Nephron (organoid): Measurements from ENCODE around the gene KAT2B.

Source experiments
- H3K27ac Mint-ChIP-seq, 3 experiments: 2 replicates each; pipeline ENCODE4 v1.8.0; 2020; ENCODE audit warnings: mixed read lengths in 3 of 3, mild to moderate bottlenecking in 2 of 3, moderate library complexity in 1 of 3
- H3K27me3 Mint-ChIP-seq: 2 replicates; pipeline ENCODE4 v1.8.0; 2021; ENCODE audit warnings: low read depth, mild to moderate bottlenecking, moderate library complexity, mixed read lengths
- H3K36me3 Mint-ChIP-seq: 2 replicates; pipeline ENCODE4 v1.8.0; 2020; ENCODE audit warnings: low read depth, mixed read lengths
- H3K4me1 Mint-ChIP-seq: 2 replicates; pipeline ENCODE4 v1.8.0; 2020; ENCODE audit warnings: mixed read lengths
- H3K4me3 Mint-ChIP-seq, 3 experiments: 2 replicates each; pipeline ENCODE4 v1.8.0; 2020; ENCODE audit warnings: mild to moderate bottlenecking in 3 of 3, mixed read lengths in 3 of 3, moderate library complexity in 2 of 3
- H3K9me3 Mint-ChIP-seq: 2 replicates; pipeline ENCODE4 v1.8.0; 2020; ENCODE audit warnings: mixed read lengths
- TF ChIP-seq, protein P1 (sequence below), 3 experiments: fragments of 200-600 bp; sonication (generic); IDR thresholded peaks; one replicate each; pipeline ENCODE4 v1.5.0; 2021; ENCODE audit warnings: antibody characterized with exemption in 3 of 3; ENCODE audit not compliant: unreplicated experiment in 3 of 3

The KAT2B gene

DNA sequence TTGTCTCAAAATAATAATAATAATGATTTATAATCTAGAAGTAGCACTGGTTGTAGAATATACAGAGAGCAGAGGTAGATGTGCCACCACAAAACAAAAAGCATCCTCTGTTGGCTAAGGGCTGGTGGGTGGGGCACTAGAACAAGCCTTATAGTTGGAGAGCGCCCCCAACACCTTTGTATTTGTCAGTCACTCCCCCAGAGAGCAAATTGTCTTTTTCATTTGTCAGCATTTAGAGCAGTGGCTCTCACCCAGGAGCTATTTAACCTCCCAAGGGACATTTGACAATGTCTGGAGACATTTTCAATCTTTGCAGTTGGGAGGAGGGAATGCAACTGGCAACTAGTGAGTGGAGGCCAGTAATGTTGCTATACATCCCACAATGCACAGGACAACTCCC, 6.3 kb downstream of the KAT2B start:
- Mint-ChIP-seq H3K4me3 (no peak overlapping the region), H3K9me3 (no peaks in the 10 kb centered on the region), H3K36me3 (no peaks in the 10 kb centered on the region), H3K27ac (no peak overlapping the region), H3K27me3 (no peaks in the 10 kb centered on the region), H3K4me1 (peaks cover 30% of the 10 kb centered on the region)
- TF ChIP-seq, protein P1, sequence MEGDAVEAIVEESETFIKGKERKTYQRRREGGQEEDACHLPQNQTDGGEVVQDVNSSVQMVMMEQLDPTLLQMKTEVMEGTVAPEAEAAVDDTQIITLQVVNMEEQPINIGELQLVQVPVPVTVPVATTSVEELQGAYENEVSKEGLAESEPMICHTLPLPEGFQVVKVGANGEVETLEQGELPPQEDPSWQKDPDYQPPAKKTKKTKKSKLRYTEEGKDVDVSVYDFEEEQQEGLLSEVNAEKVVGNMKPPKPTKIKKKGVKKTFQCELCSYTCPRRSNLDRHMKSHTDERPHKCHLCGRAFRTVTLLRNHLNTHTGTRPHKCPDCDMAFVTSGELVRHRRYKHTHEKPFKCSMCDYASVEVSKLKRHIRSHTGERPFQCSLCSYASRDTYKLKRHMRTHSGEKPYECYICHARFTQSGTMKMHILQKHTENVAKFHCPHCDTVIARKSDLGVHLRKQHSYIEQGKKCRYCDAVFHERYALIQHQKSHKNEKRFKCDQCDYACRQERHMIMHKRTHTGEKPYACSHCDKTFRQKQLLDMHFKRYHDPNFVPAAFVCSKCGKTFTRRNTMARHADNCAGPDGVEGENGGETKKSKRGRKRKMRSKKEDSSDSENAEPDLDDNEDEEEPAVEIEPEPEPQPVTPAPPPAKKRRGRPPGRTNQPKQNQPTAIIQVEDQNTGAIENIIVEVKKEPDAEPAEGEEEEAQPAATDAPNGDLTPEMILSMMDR (IDR thresholded peaks at IDR 0.05; ENCODE audit: unreplicated experiment in 3 of 3): no peak

DNA sequence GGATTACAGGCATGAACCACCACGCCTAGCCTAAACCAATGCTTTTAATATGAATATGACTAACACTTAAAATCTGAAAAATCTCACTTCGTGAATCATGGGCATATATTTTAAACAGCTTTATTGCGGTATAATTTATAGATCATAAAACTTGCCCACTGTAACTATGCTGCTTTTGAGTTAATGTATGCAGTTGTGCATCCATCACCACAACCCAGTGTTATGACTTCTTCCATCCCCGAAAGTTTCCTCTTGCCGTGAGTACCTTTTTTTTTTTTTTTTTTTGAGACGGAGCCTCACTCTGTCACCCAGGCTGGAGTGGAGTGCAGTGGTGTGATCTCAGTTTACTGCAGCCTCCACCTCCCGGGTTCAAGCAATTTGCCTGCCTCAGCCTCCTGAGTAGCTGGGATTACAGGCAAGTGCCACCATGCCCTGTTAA, 7.1 kb downstream of the KAT2B start:
- peaks cover 22% of the 10 kb centered on the region for H3K4me1 Mint-ChIP-seq
- no peaks in the 10 kb centered on the region for H3K9me3 Mint-ChIP-seq
- no peak overlapping the region for H3K4me3 Mint-ChIP-seq
- TF ChIP-seq, protein P1 (IDR thresholded peaks at IDR 0.05; ENCODE audit: unreplicated experiment in 3 of 3): no peak
- no peaks in the 10 kb centered on the region for H3K27me3 Mint-ChIP-seq
- no peaks in the 10 kb centered on the region for H3K36me3 Mint-ChIP-seq
- H3K27ac Mint-ChIP-seq: no peak overlapping the region

DNA sequence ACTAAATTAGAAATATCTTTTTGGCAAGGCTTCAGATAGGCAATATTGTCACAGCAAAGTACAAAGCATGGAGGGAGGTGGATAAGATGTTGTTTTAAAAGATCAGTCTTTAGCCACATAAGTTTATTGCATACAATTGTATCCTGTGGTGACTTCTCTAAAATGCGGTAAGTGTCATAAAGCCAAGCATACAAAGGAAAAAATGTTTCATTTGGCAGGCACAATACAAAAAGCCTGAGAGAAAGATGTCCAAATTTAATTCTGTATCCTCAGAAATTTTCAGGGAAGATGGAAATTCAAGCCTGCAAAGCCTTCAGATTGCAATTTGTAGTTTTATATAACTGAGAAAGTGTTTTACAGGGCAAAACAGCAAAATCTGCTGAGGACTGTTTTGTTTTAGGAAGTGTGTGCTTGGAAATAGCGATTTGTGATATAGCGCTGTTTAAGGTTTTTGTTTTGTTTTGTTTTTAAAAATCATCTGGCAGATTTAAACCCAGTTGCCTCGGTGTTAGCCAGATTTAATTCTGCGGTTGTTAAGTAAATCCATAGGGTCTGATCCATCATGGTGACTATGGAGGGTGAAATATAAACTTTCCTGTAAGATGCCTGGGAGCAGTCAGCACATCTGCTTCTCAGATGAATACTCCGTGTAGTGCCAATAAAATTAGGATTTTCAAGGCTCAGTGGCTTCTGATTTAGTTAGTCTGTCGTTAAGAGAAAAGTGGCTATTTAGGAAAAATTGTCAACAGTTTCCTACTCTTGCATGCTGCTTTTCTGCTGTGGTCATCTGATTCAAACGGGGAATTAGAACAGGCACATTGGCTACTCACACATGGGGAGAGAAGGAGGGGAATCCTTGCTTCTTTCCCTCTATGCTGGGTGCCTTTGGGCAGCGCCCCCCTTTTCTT, 8.0 kb downstream of the KAT2B start:
- TF ChIP-seq, protein P1 (IDR thresholded peaks at IDR 0.05; ENCODE audit: unreplicated experiment in 3 of 3): no peak
- Mint-ChIP-seq H3K9me3 (no peaks in the 10 kb centered on the region), H3K36me3 (no peaks in the 10 kb centered on the region), H3K4me1 (peaks cover 19% of the 10 kb centered on the region), H3K4me3 (no peak overlapping the region), H3K27me3 (no peaks in the 10 kb centered on the region), H3K27ac (peak overlapping the region; percentile 24 to 68 (median 52))

DNA sequence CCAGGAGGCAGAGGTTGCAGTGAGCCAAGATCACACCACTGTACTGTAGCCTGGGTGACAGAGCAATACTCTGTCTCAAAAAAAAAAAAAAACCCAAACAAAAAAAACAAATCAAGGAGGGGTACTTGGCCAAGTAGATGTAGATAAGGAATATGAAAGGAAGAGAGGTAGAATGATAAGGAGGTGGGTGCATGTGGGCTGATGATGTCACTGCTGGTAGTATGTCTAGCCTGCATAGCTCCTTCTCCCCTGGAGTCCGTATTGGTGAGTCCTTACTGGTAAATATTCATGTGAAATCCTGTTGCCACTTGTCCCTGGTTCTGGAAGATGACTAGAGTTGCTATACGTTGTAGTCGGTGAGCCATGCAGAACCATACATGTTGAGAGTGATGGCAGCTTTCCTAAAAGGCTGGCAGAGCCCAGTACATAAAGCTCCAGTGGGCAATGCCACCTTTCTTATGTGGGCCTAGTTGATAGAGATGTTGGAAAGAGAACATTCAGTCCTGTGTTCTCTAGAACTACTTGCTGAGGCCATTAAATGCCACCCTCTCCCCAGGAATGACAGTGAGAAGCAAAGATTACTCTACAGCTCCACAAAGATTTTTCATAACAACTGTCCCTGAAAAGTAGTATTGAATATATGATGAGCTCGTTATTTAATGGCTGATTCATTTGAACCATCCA, 11.0 kb downstream of the KAT2B start:
- Mint-ChIP-seq H3K36me3 (no peaks in the 10 kb centered on the region), H3K4me1 (peaks cover 17% of the 10 kb centered on the region), H3K27ac (no peak overlapping the region), H3K27me3 (no peaks in the 10 kb centered on the region), H3K9me3 (no peaks in the 10 kb centered on the region), H3K4me3 (no peak overlapping the region)
- TF ChIP-seq, protein P1 (IDR thresholded peaks at IDR 0.05; ENCODE audit: unreplicated experiment in 3 of 3): no peak

DNA sequence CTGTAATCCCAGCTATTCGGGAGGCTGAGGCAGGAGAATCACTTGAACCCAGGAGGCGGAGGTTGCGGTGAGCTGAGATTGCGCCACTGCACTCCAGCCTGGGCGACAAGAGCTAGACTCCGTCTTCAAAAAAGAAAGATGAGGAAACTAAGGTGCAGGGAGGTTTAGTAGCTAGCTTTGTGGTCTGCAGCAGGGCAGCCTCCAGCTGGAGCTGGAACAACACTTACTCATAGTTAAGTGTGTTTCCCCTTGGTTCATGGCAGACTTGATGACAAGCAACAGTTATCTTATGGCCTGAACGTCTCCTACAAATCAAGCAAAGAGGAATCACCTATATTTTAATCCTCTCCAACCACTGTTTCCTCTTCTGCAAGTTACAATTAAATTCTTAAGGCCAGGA, 12.6 kb downstream of the KAT2B start:
- TF ChIP-seq, protein P1 (IDR thresholded peaks at IDR 0.05; ENCODE audit: unreplicated experiment in 3 of 3): no peak
- H3K36me3 Mint-ChIP-seq: no peaks in the 10 kb centered on the region
- H3K27ac Mint-ChIP-seq: no peak overlapping the region
- H3K27me3 Mint-ChIP-seq: no peaks in the 10 kb centered on the region
- no peaks in the 10 kb centered on the region for H3K9me3 Mint-ChIP-seq
- peaks cover 16% of the 10 kb centered on the region for H3K4me1 Mint-ChIP-seq
- H3K4me3 Mint-ChIP-seq: no peak overlapping the region
